ENCODE data around the gene KAT7. TPM values are rescaled to one million over a fixed set of nuclear protein-coding genes. Genes with fewer than 3 reads are reported as not detected.

Gene KAT7
- total and polyA plus RNA-seq, 2 experiments from 2014 or later: 20.9 to 27.5 TPM

GRCh38 chr17:49842371-49842770 lies 53.9 kb downstream of the KAT7 start:
- Histone ChIP-seq H3K36me3 (ENCODE audit: low read depth) (no peaks in the 10 kb centered on the region), H3K79me2 (ENCODE audit: insufficient read depth) (no peaks in the 10 kb centered on the region), H3K4me3 (no peak overlapping the region), H3K9me3 (ENCODE audit: low read depth) (no peaks in the 10 kb centered on the region), H3K27me3 (replicated peaks; ENCODE audit: insufficient read depth) (no peaks in the 10 kb centered on the region), H4K20me1 (ENCODE audit: insufficient read depth) (no peaks in the 10 kb centered on the region), H3K27ac (no peak overlapping the region), H3K4me1 (ENCODE audit: insufficient read depth) (peaks cover 7% of the 10 kb centered on the region; the same call in 1 of the 2 replicates), H3F3A (ENCODE audit: insufficient read depth) (no peaks in the 10 kb centered on the region), H3K9ac (no peak overlapping the region), H3K4me2 (ENCODE audit: unreplicated experiment) (no peak overlapping the region), H3K9me2 (ENCODE audit: insufficient read depth) (no peaks in the 10 kb centered on the region), H2AFZ (no peak overlapping the region)
- 84 to 91% methylated on average over 3 of the region's 3 CpGs for WGBS, 2 experiments (ENCODE audit: low coverage in 1 of 2, low lambda C conversion rate in 2 of 2, missing lambda C conversion rate in 2 of 2)
- TF ChIP-seq EZH2 (IDR thresholded peaks at IDR 0.05; ENCODE audit: insufficient read depth, poor library complexity, severe bottlenecking): no peak
- TF ChIP-seq EZH2phosphoT487 (IDR thresholded peaks at IDR 0.05; ENCODE audit: insufficient read depth, low read depth): no peak
- DNase-seq: no peak
- in situ Hi-C loops (cut with MboI): loop anchor here (10.0 kb wide), 1 partner anchor 138 kb away; the partner anchor contains the start of gene SLC35B1

GRCh38 chr17:49842846-49843245 lies 54.4 kb downstream of the KAT7 start:
- whole genome bisulfite sequencing, 2 experiments (ENCODE audit: low coverage in 1 of 2, low lambda C conversion rate in 2 of 2, missing lambda C conversion rate in 2 of 2): 75 to 81% methylated on average over 6 of the region's 6 CpGs
- Histone ChIP-seq H2AFZ (no peak overlapping the region), H3K4me1 (ENCODE audit: insufficient read depth) (peaks cover 7% of the 10 kb centered on the region; the same call in 1 of the 2 replicates), H3K9me3 (ENCODE audit: low read depth) (no peaks in the 10 kb centered on the region), H3K79me2 (ENCODE audit: insufficient read depth) (no peaks in the 10 kb centered on the region), H3K9me2 (ENCODE audit: insufficient read depth) (no peaks in the 10 kb centered on the region), H3K27me3 (replicated peaks; ENCODE audit: insufficient read depth) (no peaks in the 10 kb centered on the region), H3K4me3 (no peak overlapping the region), H3F3A (ENCODE audit: insufficient read depth) (no peaks in the 10 kb centered on the region), H4K20me1 (ENCODE audit: insufficient read depth) (no peaks in the 10 kb centered on the region), H3K9ac (no peak overlapping the region), H3K27ac (no peak overlapping the region), H3K4me2 (ENCODE audit: unreplicated experiment) (no peak overlapping the region), H3K36me3 (ENCODE audit: low read depth) (no peaks in the 10 kb centered on the region)
- in situ Hi-C loops (cut with MboI): loop anchor here (10.0 kb wide), 1 partner anchor 138 kb away; the partner anchor contains the start of gene SLC35B1
- DNase-seq: no peak
- no peak for TF ChIP-seq EZH2phosphoT487 (IDR thresholded peaks at IDR 0.05; ENCODE audit: insufficient read depth, low read depth)
- TF ChIP-seq EZH2 (IDR thresholded peaks at IDR 0.05; ENCODE audit: insufficient read depth, poor library complexity, severe bottlenecking): no peak

- Histone ChIP-seq H3K79me2 (ENCODE audit: insufficient read depth) (no peaks in the 10 kb centered on the region), H3K9ac (no peak overlapping the region), H3F3A (ENCODE audit: insufficient read depth) (peaks cover 3% of the 10 kb centered on the region), H3K4me2 (ENCODE audit: unreplicated experiment) (no peak overlapping the region), H4K20me1 (ENCODE audit: insufficient read depth) (no peaks in the 10 kb centered on the region), H2AFZ (no peak overlapping the region), H3K27ac (no peak overlapping the region), H3K4me3 (no peak overlapping the region), H3K4me1 (ENCODE audit: insufficient read depth) (peaks cover 7% of the 10 kb centered on the region; the same call in 1 of the 2 replicates), H3K27me3 (replicated peaks; ENCODE audit: insufficient read depth) (no peaks in the 10 kb centered on the region), H3K9me2 (ENCODE audit: insufficient read depth) (no peaks in the 10 kb centered on the region), H3K9me3 (ENCODE audit: low read depth) (no peaks in the 10 kb centered on the region), H3K36me3 (ENCODE audit: low read depth) (no peaks in the 10 kb centered on the region)
- WGBS, 2 experiments (ENCODE audit: low coverage in 1 of 2, low lambda C conversion rate in 2 of 2, missing lambda C conversion rate in 2 of 2): 89 to 94% methylated on average over 6 of the region's 6 CpGs
- DNase-seq: no peak
- in situ Hi-C loops (cut with MboI): loop anchor here (10.0 kb wide), 1 partner anchor 139 kb away; the partner anchor contains the start of gene SLC35B1
- TF ChIP-seq EZH2 (IDR thresholded peaks at IDR 0.05; ENCODE audit: insufficient read depth, poor library complexity, severe bottlenecking): no peak
- no peak for TF ChIP-seq EZH2phosphoT487 (IDR thresholded peaks at IDR 0.05; ENCODE audit: insufficient read depth, low read depth)
Observed at GRCh38 chr17:49843774-49844350, 55.4 kb downstream of the KAT7 start.

- H3K4me2 ChIP-seq (ENCODE audit: unreplicated experiment): no peak overlapping the region
- no peak overlapping the region for H3K27ac ChIP-seq
- no peak for DNase-seq
- in situ Hi-C loops (cut with MboI): loop anchor here (10.0 kb wide), 1 partner anchor 141 kb away; the partner anchor contains the start of gene SLC35B1
- H3K27me3 ChIP-seq (replicated peaks; ENCODE audit: insufficient read depth): no peaks in the 10 kb centered on the region
- H3K9me3 ChIP-seq (ENCODE audit: low read depth): no peaks in the 10 kb centered on the region
- H3K79me2 ChIP-seq (ENCODE audit: insufficient read depth): no peaks in the 10 kb centered on the region
- no peak for TF ChIP-seq EZH2 (IDR thresholded peaks at IDR 0.05; ENCODE audit: insufficient read depth, poor library complexity, severe bottlenecking)
- TF ChIP-seq EZH2phosphoT487 (IDR thresholded peaks at IDR 0.05; ENCODE audit: insufficient read depth, low read depth): no peak
- no peaks in the 10 kb centered on the region for H3K9me2 ChIP-seq (ENCODE audit: insufficient read depth)
- H3K4me3 ChIP-seq: no peak overlapping the region
- peaks cover 17% of the 10 kb centered on the region for H3F3A ChIP-seq (ENCODE audit: insufficient read depth)
- WGBS, 2 experiments (ENCODE audit: low coverage in 1 of 2, low lambda C conversion rate in 2 of 2, missing lambda C conversion rate in 2 of 2): 40 to 48% methylated on average over 3 of the region's 3 CpGs
- no peak overlapping the region for H2AFZ ChIP-seq
- H4K20me1 ChIP-seq (ENCODE audit: insufficient read depth): no peaks in the 10 kb centered on the region
- H3K4me1 ChIP-seq (ENCODE audit: insufficient read depth): peaks cover 7% of the 10 kb centered on the region; the same call in 1 of the 2 replicates
- H3K36me3 ChIP-seq (ENCODE audit: low read depth): no peaks in the 10 kb centered on the region
- H3K9ac ChIP-seq: no peak overlapping the region
Observed at GRCh38 chr17:49845321-49845720, 56.8 kb downstream of the KAT7 start.
